HepG2 (cell line): ENCODE measurements around the gene GPR162. TPM values are rescaled to one million over a fixed set of nuclear protein-coding genes. Genes with fewer than 3 reads are reported as not detected.

ENCODE experiments used
- CBFB ChIP-seq: sonication (generic); formaldehyde crosslinking; IDR thresholded peaks from 2 replicates; pipeline ENCODE4 v1.4.0; 2020; ENCODE audit warnings: missing genetic modification reagents
- CHD2 ChIP-seq: IDR thresholded peaks from 2 replicates; pipeline ENCODE4 v1.6.1; 2011; ENCODE audit warnings: low read depth, low read length, improper control_type of control experiment
- MAFG ChIP-seq: sonication (generic); formaldehyde crosslinking; IDR thresholded peaks from 2 replicates; pipeline ENCODE4 v1.5.1; 2020; ENCODE audit warnings: mild to moderate bottlenecking, missing genetic modification reagents
- PPARG ChIP-seq: conservative IDR thresholded peaks from 2 replicates; pipeline ENCODE4 v1.6.1; 2016; ENCODE audit warnings: missing biosample characterization, missing genetic modification reagents
- SMARCC2 ChIP-seq: fragments of 450-650 bp; IDR thresholded peaks from 2 replicates; pipeline ENCODE4 v1.6.1; 2017; ENCODE audit warnings: antibody characterized with exemption, mild to moderate bottlenecking
- ZNF569 ChIP-seq: sonication (generic); formaldehyde crosslinking; IDR thresholded peaks from 2 replicates; pipeline ENCODE4 v1.5.0; 2020; ENCODE audit warnings: mild to moderate bottlenecking, missing genetic modification reagents, moderate library complexity, borderline replicate concordance
- ZNF570 ChIP-seq: sonication (generic); formaldehyde crosslinking; IDR thresholded peaks from 2 replicates; pipeline ENCODE4 v1.4.0; 2020; ENCODE audit warnings: mild to moderate bottlenecking, missing genetic modification reagents, borderline replicate concordance
- ZNF607 ChIP-seq: sonication (generic); formaldehyde crosslinking; IDR thresholded peaks from 2 replicates; pipeline ENCODE4 v1.5.1; 2020; ENCODE audit warnings: missing genetic modification reagents, mild to moderate bottlenecking, borderline replicate concordance
- ZNF790 ChIP-seq: sonication (generic); formaldehyde crosslinking; IDR thresholded peaks from 2 replicates; pipeline ENCODE4 v1.8.0; 2022; ENCODE audit warnings: missing genetic modification reagents, mild to moderate bottlenecking, borderline replicate concordance
- ZNF841 ChIP-seq: sonication (generic); formaldehyde crosslinking; IDR thresholded peaks from 2 replicates; pipeline ENCODE4 v1.8.1; 2023; ENCODE audit warnings: missing genetic modification reagents, borderline replicate concordance
- polyA plus RNA-seq, 8 experiments: library from polyadenylated mRNA; depleted of rRNA in 3 of 8; stranded (reverse) in 7 of 8; unstranded in 1 of 8; fragments of >200 nt; fragmentation: Illumina TruSeq in 4 of 8; extraction: Trizol in 4 of 8; gene quantifications; 2 replicates each; pipeline versions ENCODE4 v1.2.1 to v1.2.3, GENCODE V29; 2011 to 2016; ENCODE audit warnings: low read depth in 4 of 8, missing spikeins in 1 of 8, mixed read lengths in 1 of 8; ENCODE audit not compliant: insufficient read depth in 1 of 8
- total RNA-seq, 5 experiments: library from RNA; depleted of rRNA; stranded (reverse); fragments of >200 nt; fragmentation: Illumina TruSeq; extraction: Trizol; gene quantifications; 2 replicates each; pipeline ENCODE4 v1.2.3, GENCODE V29; 2016; ENCODE audit warnings: low read depth in 1 of 5
- TF ChIP-seq, protein P1 (sequence below): sonication (generic); formaldehyde crosslinking; IDR thresholded peaks from 2 replicates; pipeline ENCODE4 v1.5.0; 2020; ENCODE audit warnings: mild to moderate bottlenecking, missing genetic modification reagents, borderline replicate concordance
- TF ChIP-seq, protein P2 (sequence below), 2 experiments: sonication (generic) in 1 of 2; formaldehyde crosslinking in 1 of 2; IDR thresholded peaks; 2 replicates each; pipeline versions ENCODE4 v1.5.1 to v1.6.1; 2011 to 2020; ENCODE audit warnings: borderline replicate concordance in 1 of 2, low read depth in 1 of 2, low read length in 1 of 2, mild to moderate bottlenecking in 1 of 2, missing genetic modification reagents in 1 of 2, moderate library complexity in 1 of 2
- TF ChIP-seq, protein P3 (sequence below): sonication (generic); formaldehyde crosslinking; IDR thresholded peaks from 2 replicates; pipeline ENCODE4 v1.5.1; 2020; ENCODE audit warnings: mild to moderate bottlenecking, missing genetic modification reagents, moderate library complexity
- TF ChIP-seq, protein P4 (sequence below): IDR thresholded peaks from 2 replicates; pipeline ENCODE4 v1.6.1; 2016; ENCODE audit warnings: low read depth
- TF ChIP-seq, protein P5 (sequence below): sonication (generic); formaldehyde crosslinking; IDR thresholded peaks from 2 replicates; pipeline ENCODE4 v1.5.1; 2020; ENCODE audit warnings: missing genetic modification reagents, mild to moderate bottlenecking, borderline replicate concordance

The GPR162 gene
- total and polyA plus RNA-seq, 2 of the 13 experiments (the other 11 are each of a cell fraction or from before 2014, with no cell fraction given) = 0.08 TPM; not detected in 1

DNA sequence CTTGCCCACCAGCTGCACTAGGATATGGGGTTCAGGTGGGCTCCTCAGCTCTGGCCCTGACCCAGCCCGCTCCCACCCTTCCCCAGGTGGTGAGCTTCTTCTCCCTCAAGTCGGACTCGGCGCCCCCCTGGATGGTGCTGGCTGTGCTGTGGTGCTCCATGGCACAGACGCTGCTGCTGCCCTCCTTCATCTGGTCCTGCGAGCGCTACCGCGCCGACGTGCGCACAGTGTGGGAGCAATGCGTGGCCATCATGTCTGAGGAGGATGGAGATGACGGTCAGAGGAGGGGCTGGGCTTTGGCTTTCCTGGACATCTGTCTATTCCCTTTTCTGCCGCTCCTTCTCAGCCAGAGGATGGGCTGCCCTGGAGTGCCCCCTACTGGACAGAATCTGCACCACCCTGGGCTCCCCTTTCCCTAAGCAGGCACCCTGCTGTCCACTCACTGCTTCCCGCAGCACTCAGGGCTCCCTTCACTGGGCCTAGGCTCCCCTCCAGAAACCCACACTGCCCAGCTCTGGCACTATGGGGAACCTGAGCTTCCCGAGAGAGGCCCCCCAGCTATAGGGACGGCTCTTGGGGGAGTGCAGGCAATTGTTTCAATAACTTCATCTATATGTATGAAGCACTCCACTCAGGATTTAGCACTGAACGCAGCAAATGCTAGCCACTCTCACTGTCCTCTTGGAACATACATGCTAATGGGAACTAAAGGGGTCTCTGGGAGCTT, 3.9 kb downstream of the GPR162 start (continued):
- TF ChIP-seq, protein P1, sequence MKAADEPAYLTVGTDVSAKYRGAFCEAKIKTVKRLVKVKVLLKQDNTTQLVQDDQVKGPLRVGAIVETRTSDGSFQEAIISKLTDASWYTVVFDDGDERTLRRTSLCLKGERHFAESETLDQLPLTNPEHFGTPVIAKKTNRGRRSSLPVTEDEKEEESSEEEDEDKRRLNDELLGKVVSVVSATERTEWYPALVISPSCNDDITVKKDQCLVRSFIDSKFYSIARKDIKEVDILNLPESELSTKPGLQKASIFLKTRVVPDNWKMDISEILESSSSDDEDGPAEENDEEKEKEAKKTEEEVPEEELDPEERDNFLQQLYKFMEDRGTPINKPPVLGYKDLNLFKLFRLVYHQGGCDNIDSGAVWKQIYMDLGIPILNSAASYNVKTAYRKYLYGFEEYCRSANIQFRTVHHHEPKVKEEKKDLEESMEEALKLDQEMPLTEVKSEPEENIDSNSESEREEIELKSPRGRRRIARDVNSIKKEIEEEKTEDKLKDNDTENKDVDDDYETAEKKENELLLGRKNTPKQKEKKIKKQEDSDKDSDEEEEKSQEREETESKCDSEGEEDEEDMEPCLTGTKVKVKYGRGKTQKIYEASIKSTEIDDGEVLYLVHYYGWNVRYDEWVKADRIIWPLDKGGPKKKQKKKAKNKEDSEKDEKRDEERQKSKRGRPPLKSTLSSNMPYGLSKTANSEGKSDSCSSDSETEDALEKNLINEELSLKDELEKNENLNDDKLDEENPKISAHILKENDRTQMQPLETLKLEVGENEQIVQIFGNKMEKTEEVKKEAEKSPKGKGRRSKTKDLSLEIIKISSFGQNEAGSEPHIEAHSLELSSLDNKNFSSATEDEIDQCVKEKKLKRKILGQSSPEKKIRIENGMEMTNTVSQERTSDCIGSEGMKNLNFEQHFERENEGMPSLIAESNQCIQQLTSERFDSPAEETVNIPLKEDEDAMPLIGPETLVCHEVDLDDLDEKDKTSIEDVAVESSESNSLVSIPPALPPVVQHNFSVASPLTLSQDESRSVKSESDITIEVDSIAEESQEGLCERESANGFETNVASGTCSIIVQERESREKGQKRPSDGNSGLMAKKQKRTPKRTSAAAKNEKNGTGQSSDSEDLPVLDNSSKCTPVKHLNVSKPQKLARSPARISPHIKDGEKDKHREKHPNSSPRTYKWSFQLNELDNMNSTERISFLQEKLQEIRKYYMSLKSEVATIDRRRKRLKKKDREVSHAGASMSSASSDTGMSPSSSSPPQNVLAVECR = peak; percentile 21; the same call in 1 of the 2 replicates
- TF ChIP-seq SMARCC2 (no peak), ZNF570 (CRISPR knock-in tag) (no peak), PPARG (CRISPR knock-in tag) (no peak), CHD2 (no peak), ZNF569 (CRISPR knock-in tag) (no peak), ZNF790 (CRISPR knock-in tag) (no peak), MAFG (CRISPR knock-in tag) (no peak), ZNF841 (no peak), CBFB (CRISPR knock-in tag) (no peak), ZNF607 (CRISPR knock-in tag) (no peak)
- TF ChIP-seq, protein P2, sequence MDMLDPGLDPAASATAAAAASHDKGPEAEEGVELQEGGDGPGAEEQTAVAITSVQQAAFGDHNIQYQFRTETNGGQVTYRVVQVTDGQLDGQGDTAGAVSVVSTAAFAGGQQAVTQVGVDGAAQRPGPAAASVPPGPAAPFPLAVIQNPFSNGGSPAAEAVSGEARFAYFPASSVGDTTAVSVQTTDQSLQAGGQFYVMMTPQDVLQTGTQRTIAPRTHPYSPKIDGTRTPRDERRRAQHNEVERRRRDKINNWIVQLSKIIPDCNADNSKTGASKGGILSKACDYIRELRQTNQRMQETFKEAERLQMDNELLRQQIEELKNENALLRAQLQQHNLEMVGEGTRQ (IDR thresholded peaks at IDR 0.05; ENCODE audit: low read depth, low read length) = no peak
- TF ChIP-seq, protein P2 (CRISPR knock-in tag; IDR thresholded peaks at IDR 0.05; ENCODE audit: borderline replicate concordance) = no peak
- TF ChIP-seq, protein P3, sequence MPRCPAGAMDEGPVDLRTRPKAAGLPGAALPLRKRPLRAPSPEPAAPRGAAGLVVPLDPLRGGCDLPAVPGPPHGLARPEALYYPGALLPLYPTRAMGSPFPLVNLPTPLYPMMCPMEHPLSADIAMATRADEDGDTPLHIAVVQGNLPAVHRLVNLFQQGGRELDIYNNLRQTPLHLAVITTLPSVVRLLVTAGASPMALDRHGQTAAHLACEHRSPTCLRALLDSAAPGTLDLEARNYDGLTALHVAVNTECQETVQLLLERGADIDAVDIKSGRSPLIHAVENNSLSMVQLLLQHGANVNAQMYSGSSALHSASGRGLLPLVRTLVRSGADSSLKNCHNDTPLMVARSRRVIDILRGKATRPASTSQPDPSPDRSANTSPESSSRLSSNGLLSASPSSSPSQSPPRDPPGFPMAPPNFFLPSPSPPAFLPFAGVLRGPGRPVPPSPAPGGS (CRISPR knock-in tag) = no peak
- TF ChIP-seq, protein P4, sequence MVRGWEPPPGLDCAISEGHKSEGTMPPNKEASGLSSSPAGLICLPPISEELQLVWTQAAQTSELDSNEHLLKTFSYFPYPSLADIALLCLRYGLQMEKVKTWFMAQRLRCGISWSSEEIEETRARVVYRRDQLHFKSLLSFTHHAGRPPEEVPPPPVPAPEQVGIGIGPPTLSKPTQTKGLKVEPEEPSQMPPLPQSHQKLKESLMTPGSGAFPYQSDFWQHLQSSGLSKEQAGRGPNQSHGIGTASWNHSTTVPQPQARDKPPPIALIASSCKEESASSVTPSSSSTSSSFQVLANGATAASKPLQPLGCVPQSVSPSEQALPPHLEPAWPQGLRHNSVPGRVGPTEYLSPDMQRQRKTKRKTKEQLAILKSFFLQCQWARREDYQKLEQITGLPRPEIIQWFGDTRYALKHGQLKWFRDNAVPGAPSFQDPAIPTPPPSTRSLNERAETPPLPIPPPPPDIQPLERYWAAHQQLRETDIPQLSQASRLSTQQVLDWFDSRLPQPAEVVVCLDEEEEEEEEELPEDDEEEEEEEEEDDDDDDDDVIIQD (CRISPR knock-in tag) = no peak
- TF ChIP-seq, protein P5, sequence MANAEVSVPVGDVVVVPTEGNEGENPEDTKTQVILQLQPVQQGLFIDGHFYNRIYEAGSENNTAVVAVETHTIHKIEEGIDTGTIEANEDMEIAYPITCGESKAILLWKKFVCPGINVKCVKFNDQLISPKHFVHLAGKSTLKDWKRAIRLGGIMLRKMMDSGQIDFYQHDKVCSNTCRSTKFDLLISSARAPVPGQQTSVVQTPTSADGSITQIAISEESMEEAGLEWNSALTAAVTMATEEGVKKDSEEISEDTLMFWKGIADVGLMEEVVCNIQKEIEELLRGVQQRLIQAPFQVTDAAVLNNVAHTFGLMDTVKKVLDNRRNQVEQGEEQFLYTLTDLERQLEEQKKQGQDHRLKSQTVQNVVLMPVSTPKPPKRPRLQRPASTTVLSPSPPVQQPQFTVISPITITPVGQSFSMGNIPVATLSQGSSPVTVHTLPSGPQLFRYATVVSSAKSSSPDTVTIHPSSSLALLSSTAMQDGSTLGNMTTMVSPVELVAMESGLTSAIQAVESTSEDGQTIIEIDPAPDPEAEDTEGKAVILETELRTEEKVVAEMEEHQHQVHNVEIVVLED = no peak
